Measurements from ENCODE around the gene KRT31. TPM values are rescaled to one million over a fixed set of nuclear protein-coding genes. Genes with fewer than 3 reads are reported as not detected.

The KRT31 gene
- total and polyA plus RNA-seq, 8 donors, result not detected

DNA sequence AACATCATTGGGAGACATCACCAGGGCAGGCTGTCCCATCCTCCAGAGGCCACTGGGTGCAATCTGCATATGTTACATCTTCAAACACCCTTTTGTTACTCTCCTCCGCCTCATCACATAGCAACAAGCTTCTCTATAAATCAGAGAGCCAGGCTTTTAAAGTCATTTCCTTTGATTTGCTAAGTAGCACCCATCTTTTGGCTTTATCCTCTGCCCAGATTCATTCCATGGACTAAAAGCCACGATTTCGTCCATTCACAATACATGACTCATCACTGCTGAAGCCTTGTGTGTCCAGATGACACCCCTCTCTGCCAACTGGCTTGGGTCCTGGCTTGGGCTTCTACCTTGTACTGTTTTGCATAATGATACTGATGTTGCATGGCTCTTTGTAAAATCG is 45.3 kb upstream of the KRT31 start:
- intact Hi-C loops (cut with DNase I), result no loop called here
- no peak overlapping the region for H3K27ac ChIP-seq
- H3K36me3 ChIP-seq, result no peaks in the 10 kb centered on the region
- no peaks in the 10 kb centered on the region for H3K27me3 ChIP-seq
- ATAC-seq, result no peak
- 53 to 79% methylated on average over 4 of the region's 4 CpGs for WGBS, 2 donors
- TF ChIP-seq, protein P1, sequence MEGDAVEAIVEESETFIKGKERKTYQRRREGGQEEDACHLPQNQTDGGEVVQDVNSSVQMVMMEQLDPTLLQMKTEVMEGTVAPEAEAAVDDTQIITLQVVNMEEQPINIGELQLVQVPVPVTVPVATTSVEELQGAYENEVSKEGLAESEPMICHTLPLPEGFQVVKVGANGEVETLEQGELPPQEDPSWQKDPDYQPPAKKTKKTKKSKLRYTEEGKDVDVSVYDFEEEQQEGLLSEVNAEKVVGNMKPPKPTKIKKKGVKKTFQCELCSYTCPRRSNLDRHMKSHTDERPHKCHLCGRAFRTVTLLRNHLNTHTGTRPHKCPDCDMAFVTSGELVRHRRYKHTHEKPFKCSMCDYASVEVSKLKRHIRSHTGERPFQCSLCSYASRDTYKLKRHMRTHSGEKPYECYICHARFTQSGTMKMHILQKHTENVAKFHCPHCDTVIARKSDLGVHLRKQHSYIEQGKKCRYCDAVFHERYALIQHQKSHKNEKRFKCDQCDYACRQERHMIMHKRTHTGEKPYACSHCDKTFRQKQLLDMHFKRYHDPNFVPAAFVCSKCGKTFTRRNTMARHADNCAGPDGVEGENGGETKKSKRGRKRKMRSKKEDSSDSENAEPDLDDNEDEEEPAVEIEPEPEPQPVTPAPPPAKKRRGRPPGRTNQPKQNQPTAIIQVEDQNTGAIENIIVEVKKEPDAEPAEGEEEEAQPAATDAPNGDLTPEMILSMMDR (IDR thresholded peaks at IDR 0.05), result no peak
- DNase-seq, result no peak
- H3K4me1 ChIP-seq, result no peaks in the 10 kb centered on the region
- no peaks in the 10 kb centered on the region for H3K9me3 ChIP-seq
- H3K4me3 ChIP-seq, result no peak overlapping the region
- no peak for FAIRE-seq

GRCh38 chr17:41440531-41441033 is 43.2 kb upstream of the KRT31 start, which contains the start of gene KRT38:
KRT38 (minus strand) TSS chr17:41440983; CDS start chr17:41440921, 62 bp downstream.
- H3K9me3 ChIP-seq, result no peaks in the 10 kb centered on the region
- H3K4me3 ChIP-seq, result no peak within 1 kb of the TSS
- ATAC-seq (no peak), DNase-seq (no peak), FAIRE-seq (no peak)
- H3K27ac ChIP-seq, result no peak within 1 kb of the TSS
- intact Hi-C loops (cut with DNase I), result no loop called here
- H3K27me3 ChIP-seq, result no peaks in the 10 kb centered on the region
- TF ChIP-seq, protein P1 (IDR thresholded peaks at IDR 0.05), result no peak
- H3K4me1 ChIP-seq, result no peaks in the 10 kb centered on the region
- 79 to 89% methylated on average over 10 of the region's 10 CpGs for WGBS, 2 donors
- H3K36me3 ChIP-seq, result no peaks in the 10 kb centered on the region

- DNase-seq (no peak), FAIRE-seq (no peak), ATAC-seq (no peak)
- H3K4me1 ChIP-seq, result no peaks in the 10 kb centered on the region
- no peaks in the 10 kb centered on the region for H3K27me3 ChIP-seq
- TF ChIP-seq, protein P1 (IDR thresholded peaks at IDR 0.05), result no peak
- H3K9me3 ChIP-seq, result no peaks in the 10 kb centered on the region
- WGBS, 2 donors, result 46 to 49% methylated on average over 5 of the region's 5 CpGs
- no peak overlapping the region for H3K27ac ChIP-seq
- H3K36me3 ChIP-seq, result no peaks in the 10 kb centered on the region
- intact Hi-C loops (cut with DNase I), result no loop called here
- H3K4me3 ChIP-seq, result no peak overlapping the region
Observed at GRCh38 chr17:41439375-41439774, 42.0 kb upstream of the KRT31 start.

DNA sequence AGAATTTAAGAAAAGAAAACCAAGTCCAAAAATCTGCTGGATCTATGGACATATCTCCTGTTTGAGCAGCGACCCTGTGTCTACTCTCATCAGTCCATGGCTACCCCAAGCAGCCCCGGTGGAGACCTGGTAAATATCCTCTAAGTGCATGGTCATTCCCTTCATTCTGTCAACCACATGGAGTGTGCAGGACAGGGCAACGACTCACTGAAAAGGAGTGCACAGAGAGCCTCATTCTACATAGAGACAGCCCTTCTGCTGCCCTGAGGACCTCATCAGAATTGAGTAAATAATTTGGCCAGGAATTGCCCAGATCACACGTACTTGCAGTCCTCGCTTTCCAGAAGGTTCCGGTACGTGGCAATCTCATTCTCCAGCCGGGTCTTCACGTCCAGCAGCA is 40.4 kb upstream of the KRT31 start:
- intact Hi-C loops (cut with DNase I), result no loop called here
- 72 to 78% methylated on average over 9 of the region's 9 CpGs for WGBS, 2 donors
- DNase-seq (no peak), ATAC-seq (no peak), FAIRE-seq (no peak)
- no peak overlapping the region for H3K4me3 ChIP-seq
- no peaks in the 10 kb centered on the region for H3K36me3 ChIP-seq
- TF ChIP-seq, protein P1 (IDR thresholded peaks at IDR 0.05), result no peak
- H3K4me1 ChIP-seq, result no peaks in the 10 kb centered on the region
- H3K27me3 ChIP-seq, result no peaks in the 10 kb centered on the region
- H3K27ac ChIP-seq, result no peak overlapping the region
- no peaks in the 10 kb centered on the region for H3K9me3 ChIP-seq

DNA sequence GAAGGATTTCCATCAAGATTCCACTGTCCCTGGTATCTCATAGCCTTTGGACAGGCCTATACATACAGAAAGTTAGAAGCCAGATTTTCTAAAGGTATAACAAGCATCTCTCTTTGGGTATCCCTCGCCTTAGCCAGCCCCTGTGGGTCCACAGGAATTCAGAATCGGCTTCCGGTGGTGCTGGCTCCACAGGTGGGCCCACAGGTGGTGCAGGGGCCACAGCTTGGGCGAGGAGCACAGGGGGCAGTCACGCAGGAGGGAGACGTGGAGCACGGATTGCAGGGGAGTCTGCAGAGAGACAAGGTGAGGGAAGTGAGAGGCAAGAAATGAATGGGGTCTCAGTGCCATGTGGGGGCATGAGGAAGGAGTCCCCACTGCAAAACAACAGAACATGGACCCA is 39.8 kb upstream of the KRT31 start:
- H3K9me3 ChIP-seq, result no peaks in the 10 kb centered on the region
- H3K36me3 ChIP-seq, result no peaks in the 10 kb centered on the region
- ATAC-seq (no peak), FAIRE-seq (no peak), DNase-seq (no peak)
- WGBS, 2 donors, result 62 to 68% methylated on average over 7 of the region's 7 CpGs
- no peak overlapping the region for H3K4me3 ChIP-seq
- H3K27ac ChIP-seq, result no peak overlapping the region
- intact Hi-C loops (cut with DNase I), result no loop called here
- no peaks in the 10 kb centered on the region for H3K27me3 ChIP-seq
- no peaks in the 10 kb centered on the region for H3K4me1 ChIP-seq
- TF ChIP-seq, protein P1 (IDR thresholded peaks at IDR 0.05), result no peak
